GM23248 (cell line): ENCODE measurements around the gene ENAM.

ENCODE experiments used
- EZH2 ChIP-seq: fragments of 200-600 bp; sonication (generic); IDR thresholded peaks from 2 replicates; pipeline ENCODE4 v1.6.1; 2018; ENCODE audit warnings: antibody characterized with exemption, mild to moderate bottlenecking; ENCODE audit not compliant: insufficient read depth, poor library complexity, severe bottlenecking
- EZH2phosphoT487 ChIP-seq: fragments of 200-600 bp; sonication (generic); IDR thresholded peaks from 2 replicates; pipeline ENCODE4 v1.6.1; 2018; ENCODE audit warnings: antibody characterized with exemption, moderate library complexity, mild to moderate bottlenecking, low read depth; ENCODE audit not compliant: insufficient read depth

GRCh38 chr4:70589785-70590184, 38.8 kb upstream of the ENAM start:
- TF ChIP-seq EZH2phosphoT487 (no peak), EZH2 (no peak)
